SHP77 (cell line): ENCODE results near the gene ZC3H7A.
A peak's percentile ranks its signal among the peaks of the same experiment; 100 is the strongest.

Source experiments
- DNase-seq, 2 experiments: peaks; one replicate each; lab custom pipeline; 2025; lab: John Stamatoyannopoulos, UW

ZC3H7A gene

DNA sequence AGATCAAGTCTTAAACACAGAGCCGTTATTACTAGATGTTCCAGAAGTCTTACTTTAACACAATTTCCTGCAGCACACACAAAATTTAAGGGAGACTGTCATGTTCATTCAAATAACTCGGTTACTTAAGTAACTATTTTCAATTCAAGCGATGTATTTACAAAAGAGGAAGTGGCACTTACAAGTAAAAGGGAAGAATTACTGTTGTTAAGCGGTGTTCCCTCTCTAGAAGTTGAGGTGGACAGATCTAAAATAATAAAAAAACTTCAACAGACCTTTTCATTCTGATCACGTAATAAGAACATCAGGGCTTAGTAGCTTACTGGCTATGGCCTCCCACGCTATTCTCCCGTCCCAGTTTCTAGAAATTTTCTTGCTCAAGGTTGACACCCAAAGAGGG, 28.2 kb downstream of the ZC3H7A start:
- no peak for DNase-seq

GRCh38 chr16:11762431-11762830, 34.6 kb downstream of the ZC3H7A start:
- no peak for DNase-seq

- DNase-seq, result no peak
Measured at GRCh38 chr16:11759997-11760396, 37.1 kb downstream of the ZC3H7A start.

DNA sequence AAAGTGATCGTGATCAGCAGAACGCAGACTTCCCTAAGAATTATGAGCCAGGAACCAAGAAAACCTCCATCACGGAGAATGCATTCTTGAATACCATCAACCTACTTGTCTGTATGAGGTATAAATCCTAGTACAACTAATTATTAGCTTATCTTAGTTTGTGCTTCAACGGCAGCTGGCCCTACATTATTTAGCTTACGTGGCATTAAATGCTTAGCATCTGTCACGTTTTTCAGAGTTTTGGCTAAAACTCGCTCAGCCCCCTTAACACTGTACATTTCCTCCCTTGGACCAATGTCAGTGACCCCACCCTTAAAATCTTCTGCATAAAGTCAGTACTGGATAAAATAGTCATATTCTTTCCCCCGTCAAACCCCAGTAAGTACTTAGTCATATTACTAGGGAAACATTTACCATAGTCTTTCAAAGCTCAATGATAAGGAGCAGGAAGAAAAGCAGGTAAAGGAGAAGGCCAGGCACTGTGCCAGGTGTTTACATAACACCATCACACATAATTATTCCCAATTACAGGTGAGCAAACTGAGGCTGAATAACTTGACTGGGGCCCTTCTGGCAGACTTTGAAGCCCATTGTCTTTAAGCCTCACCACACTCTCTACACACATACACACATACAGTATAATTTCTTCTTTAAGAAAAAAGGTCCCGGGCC, 37.8 kb downstream of the ZC3H7A start:
- DNase-seq, result no peak

GRCh38 chr16:11757671-11758545, 39.1 kb downstream of the ZC3H7A start:
- DNase-seq, result no peak

- no peak for DNase-seq
Measured at GRCh38 chr16:11756248-11756647, 40.8 kb downstream of the ZC3H7A start.

DNA sequence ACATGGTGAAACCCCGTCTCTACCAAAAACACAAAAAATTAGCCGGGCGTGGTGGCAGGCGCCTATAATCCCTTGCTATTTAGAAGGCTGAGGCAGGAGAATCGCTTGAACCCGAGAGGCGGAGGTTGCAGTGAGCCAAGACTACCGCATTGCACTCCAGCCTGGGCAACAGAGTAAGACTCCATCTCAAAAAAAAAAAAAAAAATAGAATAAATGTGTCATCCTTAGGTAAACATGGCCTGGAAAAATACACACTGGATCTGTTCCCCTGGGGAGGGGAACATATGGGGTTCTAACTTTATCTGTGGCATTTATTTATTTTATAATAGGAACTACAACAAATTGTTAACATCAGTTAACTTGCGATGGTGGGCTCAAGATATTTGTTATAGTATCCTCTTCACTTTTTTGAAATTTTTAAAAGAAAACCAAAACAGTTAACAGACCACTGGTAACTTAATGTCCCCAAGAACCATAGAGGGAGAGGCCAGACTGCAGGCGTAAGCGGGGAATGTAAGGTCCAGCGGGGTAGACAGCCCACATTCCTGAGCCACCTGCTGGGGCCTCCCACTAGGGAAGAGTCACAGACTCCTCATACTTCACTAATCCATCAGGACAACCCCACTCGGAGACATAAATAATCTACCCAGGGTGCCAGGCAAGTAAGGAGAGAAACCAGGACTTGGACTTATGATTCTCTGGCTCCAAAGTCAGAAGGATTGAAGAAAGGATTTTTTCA, 41.9 kb downstream of the ZC3H7A start:
- DNase-seq, result no peak

DNA sequence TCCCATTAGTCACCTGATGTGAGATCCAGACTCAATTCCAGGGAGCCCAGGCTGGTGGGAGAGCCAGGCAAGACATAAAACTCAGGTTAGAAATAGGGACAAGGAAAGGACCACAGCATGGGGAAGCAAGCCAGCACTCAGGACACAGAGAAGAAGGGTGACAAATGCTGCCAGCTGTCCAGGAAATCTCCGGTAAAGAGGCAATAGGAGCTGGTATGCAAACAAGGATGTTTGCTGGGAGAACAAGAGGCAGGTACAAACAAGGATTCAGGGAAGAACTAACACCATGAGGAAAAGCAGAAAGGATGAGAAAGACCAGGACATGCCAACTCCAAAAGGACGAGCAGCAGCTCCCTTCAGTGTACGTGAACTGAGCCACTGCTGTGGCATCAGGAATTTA, 44.2 kb downstream of the ZC3H7A start:
- peak in 1 of 2 experiments; percentile 13 for DNase-seq

DNA sequence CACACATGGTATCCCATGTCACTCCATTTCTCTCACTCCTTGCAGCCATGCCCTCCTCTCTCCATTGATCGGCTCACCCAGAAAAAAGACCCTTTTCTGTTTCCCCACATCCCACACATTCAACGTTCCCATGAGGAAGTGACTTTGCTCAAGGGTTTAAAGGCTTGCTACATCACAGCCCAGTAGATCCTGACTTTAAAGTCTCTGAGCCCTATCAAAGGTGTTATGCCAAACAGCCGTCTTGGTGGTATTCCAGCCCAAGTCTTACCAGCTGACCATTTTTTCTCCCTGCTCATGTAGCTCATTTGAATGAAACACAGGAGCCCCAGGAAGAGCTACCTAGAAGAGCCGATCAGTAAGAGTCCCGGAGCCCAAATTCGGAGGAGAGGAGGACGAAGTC, 47.0 kb downstream of the ZC3H7A start:
- DNase-seq, result no peak

- no peak for DNase-seq
Measured at GRCh38 chr16:11748404-11749254, 48.4 kb downstream of the ZC3H7A start.

DNA sequence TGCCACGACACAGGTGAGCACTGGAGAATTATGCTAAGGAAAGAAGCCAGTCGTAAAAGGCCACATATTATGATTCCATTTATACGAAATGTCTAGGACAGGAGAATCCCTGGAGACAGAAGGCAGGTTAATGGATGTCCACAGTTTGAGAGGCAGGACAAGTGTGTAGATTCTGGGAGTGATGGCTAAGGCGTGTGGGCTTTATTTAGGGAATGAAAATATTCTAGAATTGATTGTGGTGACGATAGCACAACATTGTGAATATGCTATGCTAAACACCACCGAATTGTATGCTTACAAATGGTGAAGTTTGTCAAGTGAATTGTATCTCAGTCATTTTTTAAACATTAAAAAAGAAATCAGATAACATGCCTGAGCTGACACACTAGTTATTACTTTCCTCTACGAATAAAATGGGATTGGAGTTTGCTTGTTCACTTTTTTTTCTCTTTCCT, 49.1 kb downstream of the ZC3H7A start:
- DNase-seq, result no peak

DNA sequence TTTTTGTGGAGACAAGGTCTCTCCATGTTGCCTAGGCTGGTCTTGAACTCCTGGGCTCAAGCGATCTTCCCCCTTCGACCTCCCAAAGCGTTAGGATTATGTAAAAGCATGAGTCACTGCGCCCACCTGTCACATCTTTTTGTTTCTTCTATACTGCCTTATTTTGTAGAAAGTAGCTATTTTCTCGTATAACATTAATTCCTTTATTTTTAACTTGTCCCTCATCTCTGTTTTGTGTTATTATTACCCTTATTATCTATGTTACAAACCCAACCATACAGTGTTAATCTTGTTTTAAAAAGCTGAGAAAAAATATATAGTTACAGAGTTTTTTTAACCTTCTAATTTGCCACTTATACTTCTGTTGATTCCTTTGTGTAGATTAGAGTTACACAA, 53.0 kb downstream of the ZC3H7A start:
- DNase-seq, result no peak

DNA sequence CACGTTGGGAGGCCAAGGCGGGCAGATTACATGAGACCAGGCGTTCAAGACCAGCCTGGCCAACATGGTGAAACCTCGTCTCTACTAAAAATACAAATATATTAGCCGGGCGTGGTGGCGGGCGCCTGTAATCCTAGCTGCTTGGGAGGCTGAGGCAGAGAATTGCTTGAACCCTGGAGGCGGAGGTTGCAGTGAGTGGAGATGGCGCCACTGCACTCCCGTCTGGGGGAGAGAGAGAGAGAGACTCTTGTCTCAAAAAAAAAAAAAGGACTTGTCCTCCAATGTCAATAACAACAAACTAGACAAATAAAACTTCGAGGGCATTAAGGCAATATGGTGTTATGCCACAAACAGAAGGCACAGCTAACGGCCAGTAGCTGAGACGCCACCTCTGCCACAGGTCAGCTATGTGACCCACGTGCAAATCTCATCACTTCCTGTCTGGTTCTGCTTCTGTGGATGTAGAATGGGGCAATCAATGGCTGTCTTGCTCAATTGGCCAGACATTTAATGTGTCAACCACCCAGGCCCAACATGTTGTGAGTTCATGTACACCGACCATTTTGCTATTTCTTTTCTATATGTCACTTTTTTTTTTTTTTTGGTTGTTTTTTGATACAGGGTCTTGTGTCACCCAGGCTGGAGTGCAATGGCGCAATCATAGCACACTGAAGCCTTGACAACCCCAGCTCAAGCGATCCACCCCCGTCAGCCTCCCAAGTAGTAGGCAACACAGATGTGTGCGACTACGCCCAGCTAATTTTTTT, 53.6 kb downstream of the ZC3H7A start:
- DNase-seq, result peak; percentile 19 to 23

GRCh38 chr16:11742536-11743307, 54.3 kb downstream of the ZC3H7A start, which contains the start of gene TXNDC11:
Gene TXNDC11 (minus strand): TSS chr16:11742857. CDS start chr16:11742730, 127 bp downstream.
- peak; percentile 92 to 96 for DNase-seq

GRCh38 chr16:11742093-11742535, 54.9 kb downstream of the ZC3H7A start:
- no peak for DNase-seq

DNA sequence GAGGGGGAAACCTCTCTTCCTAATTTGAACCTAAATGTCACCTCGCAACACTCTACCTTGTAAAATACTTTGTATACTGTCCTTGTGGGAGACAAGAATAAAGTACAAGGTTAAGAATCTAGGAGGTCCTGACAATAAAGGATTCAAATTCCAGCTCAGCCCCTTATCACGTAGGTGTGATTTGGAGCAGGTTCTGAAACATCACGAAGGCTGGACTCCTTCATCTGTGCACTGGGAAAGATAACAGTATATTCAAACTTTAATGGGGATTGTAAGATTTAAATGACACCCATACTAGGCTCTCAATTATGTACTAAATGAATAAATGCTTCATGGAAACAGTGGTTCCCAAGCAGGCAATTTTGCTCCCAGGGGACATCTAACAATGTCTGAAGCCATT, 56.5 kb downstream of the ZC3H7A start:
- no peak for DNase-seq

DNA sequence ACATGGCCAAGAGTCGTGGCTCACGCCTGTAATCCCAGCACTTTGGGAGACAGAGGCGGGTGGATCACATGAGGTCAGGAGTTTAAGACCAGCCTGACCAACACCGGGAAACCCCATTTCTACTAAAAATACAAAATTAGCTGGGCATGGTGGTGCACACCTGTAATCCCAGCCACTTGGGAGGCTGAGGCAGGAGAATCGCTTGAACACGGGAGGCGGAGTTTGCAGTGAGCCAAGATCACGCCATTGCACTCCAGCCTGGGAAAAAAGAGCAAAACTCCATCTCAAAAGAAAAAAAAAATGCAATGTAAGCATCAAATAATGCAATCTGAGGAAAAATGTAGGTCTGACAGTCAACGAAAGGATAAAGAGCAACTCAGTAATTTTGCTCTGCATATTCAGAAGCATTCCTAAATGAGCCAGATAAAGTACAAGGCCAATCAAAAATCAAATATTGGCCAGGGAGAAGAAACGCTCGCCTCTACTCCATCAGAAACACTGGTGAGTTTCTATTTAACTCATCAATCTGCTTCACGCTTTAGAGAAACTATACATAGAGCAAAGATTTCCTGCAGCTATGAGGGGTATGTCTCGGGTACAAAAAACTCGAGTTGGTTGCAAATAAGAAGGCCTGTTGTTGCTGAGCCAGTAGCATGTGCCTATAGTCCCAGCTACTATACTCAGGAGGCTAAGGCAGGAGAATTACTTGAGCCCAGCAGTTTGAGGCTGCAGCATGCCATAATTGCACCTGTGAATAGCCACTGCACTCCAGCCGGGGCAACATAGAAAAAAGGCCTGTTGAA, 58.1 kb downstream of the ZC3H7A start:
- no peak for DNase-seq

GRCh38 chr16:11737713-11738112, 59.3 kb downstream of the ZC3H7A start:
- no peak for DNase-seq

GRCh38 chr16:11736903-11737302, 60.2 kb downstream of the ZC3H7A start:
- no peak for DNase-seq
